CD4-positive, alpha-beta T cell (primary cell): Measurements from ENCODE around the gene PCYOX1L. TPM values are rescaled to one million over a fixed set of nuclear protein-coding genes. Genes with fewer than 3 reads are reported as not detected.

Experiments used
- ATAC-seq: fragments of 200-7000 bp; cut with Tn5 transposase; one replicate; pipeline ENCODE4 v1.10.0; 2022; ENCODE audit warnings: mild to moderate bottlenecking; ENCODE audit not compliant: poor library complexity
- CTCF ChIA-PET: fragments of 350-600 bp; sonication (Branson Sonifier 250); formaldehyde crosslinking; loops from one replicate; lab custom pipeline; 2021; ENCODE audit warnings: antibody characterized with exemption, inconsistent platforms; lab: Charles Lee
- POLR2A ChIA-PET: fragments of 350-600 bp; sonication (Branson Sonifier 250); formaldehyde crosslinking; loops from one replicate; lab custom pipeline; 2021; ENCODE audit warnings: antibody characterized with exemption, inconsistent platforms; lab: Charles Lee
- DNase-seq, 14 experiments: peaks; one replicate each; pipeline ENCODE4 v3.0.0-alpha.2; 2013 to 2020; ENCODE audit warnings: mixed read lengths in 2 of 14
- H3K27ac ChIP-seq, 2 donors: one replicate each; pipeline versions ENCODE4 v1.5.1 to v1.7.0; 2013; ENCODE audit warnings: low read length in 2 of 2, low read depth in 1 of 2, mild to moderate bottlenecking in 1 of 2
- H3K27me3 ChIP-seq, 2 experiments: 1 replicate in 1 of 2; 2 replicates in 1 of 2; pipeline versions ENCODE4 v1.6.1 to v1.7.0; 2013; ENCODE audit warnings: low read length in 2 of 2, control low read depth in 1 of 2, mild to moderate bottlenecking in 1 of 2, moderate library complexity in 1 of 2; ENCODE audit not compliant: insufficient read depth in 2 of 2, control insufficient read depth in 1 of 2
- H3K36me3 ChIP-seq: one replicate; pipeline ENCODE4 v1.6.1; 2013; ENCODE audit warnings: low read length, control low read depth; ENCODE audit not compliant: insufficient read depth
- H3K4me1 ChIP-seq: one replicate; pipeline ENCODE4 v1.6.1; 2013; ENCODE audit warnings: low read length, control low read depth; ENCODE audit not compliant: insufficient read depth
- H3K4me3 ChIP-seq: one replicate; pipeline ENCODE4 v1.5.1; 2013; ENCODE audit warnings: mild to moderate bottlenecking, low read length, moderate library complexity
- H3K9me3 ChIP-seq, 2 experiments: 1 replicate in 1 of 2; 2 replicates in 1 of 2; pipeline versions ENCODE4 v1.6.1 to v1.7.0; 2013; ENCODE audit warnings: low read length in 2 of 2, mild to moderate bottlenecking in 2 of 2, control low read depth in 1 of 2, moderate library complexity in 1 of 2; ENCODE audit not compliant: control insufficient read depth in 1 of 2, insufficient read depth in 1 of 2
- H3K27ac Mint-ChIP-seq: one replicate; pipeline ENCODE4 v1.8.0; 2020; ENCODE audit warnings: mixed read lengths
- H3K27me3 Mint-ChIP-seq: one replicate; pipeline ENCODE4 v1.8.0; 2021; ENCODE audit warnings: mixed read lengths
- H3K36me3 Mint-ChIP-seq: one replicate; pipeline ENCODE4 v1.8.0; 2021; ENCODE audit warnings: low read depth, mixed read lengths
- H3K4me1 Mint-ChIP-seq: one replicate; pipeline ENCODE4 v1.8.0; 2021; ENCODE audit warnings: low read depth, mixed read lengths
- H3K4me3 Mint-ChIP-seq: one replicate; pipeline ENCODE4 v1.8.0; 2020; ENCODE audit warnings: mild to moderate bottlenecking, mixed read lengths
- H3K9me3 Mint-ChIP-seq: one replicate; pipeline ENCODE4 v1.8.0; 2020; ENCODE audit warnings: mixed read lengths
- CTCF ChIP-seq: fragments of 200-600 bp; IDR thresholded peaks from one replicate; pipeline ENCODE4 v1.8.0; 2022; ENCODE audit warnings: antibody characterized with exemption, mild to moderate bottlenecking
- intact Hi-C, 2 experiments: fragments of 100-400 bp; cut with DNase I in 1 of 2; cut with micrococcal nuclease in 1 of 2; formaldehyde crosslinking; loops; one replicate each; pipeline versions ENCODE4 v1.15.1 to v1.9.0; 2023 to 2025; cut with DNase I, micrococcal nuclease
- total RNA-seq, 174 experiments: library from RNA in 2 of 174; stranded (reverse) in 2 of 174; gene quantifications; one replicate each; pipeline ENCODE4 v1.2.3 and lab custom pipeline; 2021 to 2026

Gene PCYOX1L
- total RNA-seq, 2 experiments from 2014 or later = 22.9 to 24.8 TPM

- Histone ChIP-seq H3K27ac (no peak overlapping the region), H3K36me3 (no peaks in the 10 kb centered on the region), H3K9me3 (no peaks in the 10 kb centered on the region), H3K4me1 (no peaks in the 10 kb centered on the region), H3K4me3 (no peak overlapping the region), H3K27me3 (no peaks in the 10 kb centered on the region)
- Mint-ChIP-seq H3K36me3 (no peaks in the 10 kb centered on the region), H3K27ac (no peak overlapping the region), H3K4me3 (no peak overlapping the region), H3K9me3 (no peaks in the 10 kb centered on the region), H3K4me1 (peaks cover 7% of the 10 kb centered on the region), H3K27me3 (no peaks in the 10 kb centered on the region)
- no peak for ATAC-seq
- CTCF ChIA-PET = no interaction called here
- DNase-seq = no peak
- intact Hi-C loops = no loop called here
- TF ChIP-seq CTCF = no peak
- POLR2A ChIA-PET = no interaction called here
Measured at GRCh38 chr5:149310947-149311658, 46.7 kb upstream of the PCYOX1L start.

GRCh38 chr5:149313151-149313841, 44.5 kb upstream of the PCYOX1L start:
- intact Hi-C loops = no loop called here
- Mint-ChIP-seq H3K27ac (no peak overlapping the region), H3K36me3 (no peaks in the 10 kb centered on the region), H3K4me1 (peaks cover 13% of the 10 kb centered on the region), H3K4me3 (no peak overlapping the region), H3K9me3 (no peaks in the 10 kb centered on the region), H3K27me3 (no peaks in the 10 kb centered on the region)
- Histone ChIP-seq H3K9me3 (no peaks in the 10 kb centered on the region), H3K36me3 (no peaks in the 10 kb centered on the region), H3K27me3 (no peaks in the 10 kb centered on the region), H3K4me3 (no peak overlapping the region), H3K27ac (no peak overlapping the region), H3K4me1 (peaks cover 5% of the 10 kb centered on the region)
- POLR2A ChIA-PET = interaction anchor here (0.6 to 1.6 kb wide), 4 partner anchors 12 to 32 kb away, joined by 3 to 4 read pairs (median 3); partner anchors contain the start of gene GRPEL2
- DNase-seq = no peak
- no peak for ATAC-seq
- TF ChIP-seq CTCF = no peak
- CTCF ChIA-PET = interaction anchor here (1.3 kb wide), 1 partner anchor 55 kb away, joined by 4 read pairs; no protein-coding TSS in a partner anchor

- DNase-seq (no peak), ATAC-seq (no peak)
- Histone ChIP-seq H3K27me3 (no peaks in the 10 kb centered on the region), H3K27ac (no peak overlapping the region), H3K4me3 (no peak overlapping the region), H3K36me3 (no peaks in the 10 kb centered on the region), H3K4me1 (peaks cover 5% of the 10 kb centered on the region), H3K9me3 (no peaks in the 10 kb centered on the region)
- Mint-ChIP-seq H3K4me1 (peaks cover 13% of the 10 kb centered on the region), H3K27me3 (no peaks in the 10 kb centered on the region), H3K4me3 (no peak overlapping the region), H3K27ac (no peak overlapping the region), H3K36me3 (no peaks in the 10 kb centered on the region), H3K9me3 (no peaks in the 10 kb centered on the region)
- ChIA-PET POLR2A (interaction anchor here (1.6 kb wide), 1 partner anchor 31 kb away, joined by 4 read pairs; the partner anchor contains the start of gene GRPEL2), CTCF (interaction anchor here (1.1 to 1.3 kb wide), 2 partner anchors 54 to 57 kb away, joined by 4 to 5 read pairs; no protein-coding TSS in a partner anchor)
- no peak for TF ChIP-seq CTCF
- intact Hi-C loops = no loop called here
Measured at GRCh38 chr5:149314571-149315111, 43.2 kb upstream of the PCYOX1L start.
